Cardiac fibroblast (primary cell): ENCODE measurements around the gene POLR1H.

Source experiments
- DNase-seq, 2 donors: peaks; one replicate each; pipeline versions ENCODE4 v3.0.0 to v3.0.0-alpha.2; 2010; ENCODE audit warnings: low read depth in 2 of 2
- H3K4me3 ChIP-seq, 2 donors: replicated peaks in 1 of 2; 1 replicate in 1 of 2; 2 replicates in 1 of 2; pipeline ENCODE4 v1.5.1; 2011; ENCODE audit warnings: low read depth in 2 of 2, low read length in 2 of 2, mild to moderate bottlenecking in 2 of 2, moderate library complexity in 1 of 2
- TF ChIP-seq, protein P1 (sequence below): IDR thresholded peaks from one replicate; pipeline ENCODE4 v1.5.1; 2011; ENCODE audit warnings: low read depth, mild to moderate bottlenecking, low read length, inconsistent platforms

POLR1H gene

DNA sequence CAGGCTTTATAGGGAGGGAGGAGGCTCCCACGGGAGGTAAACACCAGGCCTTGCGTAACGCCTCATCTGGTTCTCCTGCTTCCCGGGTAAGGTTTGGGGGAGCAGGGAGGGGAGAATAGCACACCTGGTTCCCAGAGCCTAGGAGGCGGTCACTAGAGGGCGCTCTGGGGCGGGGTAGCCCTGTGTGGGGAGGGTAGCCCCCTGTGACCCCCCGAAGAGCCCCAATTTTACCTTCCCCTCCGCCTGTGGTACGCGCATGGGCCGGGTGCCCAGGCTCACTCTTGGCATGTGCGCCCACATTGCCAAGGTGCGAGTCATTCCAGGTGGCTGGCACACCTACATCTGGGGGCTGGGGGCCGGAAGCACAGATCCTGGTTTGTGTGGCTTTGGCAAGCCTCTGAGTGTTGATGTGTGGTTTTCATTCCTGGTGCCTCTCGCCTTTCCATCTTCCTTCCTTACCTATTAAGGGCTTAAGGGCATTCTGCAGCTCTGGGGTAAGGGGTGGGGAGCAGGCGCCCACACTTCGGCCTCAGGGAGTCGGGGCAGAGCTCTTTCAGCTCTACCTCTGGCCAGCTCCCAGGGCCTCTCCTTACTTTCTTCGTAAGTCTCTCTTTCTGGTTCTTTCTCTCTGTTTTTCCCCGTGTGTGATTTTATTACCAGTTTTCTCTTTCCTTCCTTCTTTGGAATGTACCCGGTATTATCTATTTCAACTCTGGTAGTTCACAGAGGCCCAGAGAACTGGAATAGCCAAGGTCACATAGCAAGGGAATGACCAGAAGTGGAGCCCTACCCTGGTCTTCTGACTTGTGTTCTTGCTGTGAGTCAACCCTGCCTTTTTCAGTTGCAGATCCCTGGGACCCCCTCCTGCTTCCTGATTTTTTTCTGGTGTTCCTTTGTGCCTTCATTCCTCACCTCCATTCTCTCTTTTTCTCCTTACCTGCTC lies 15.0 kb downstream of the POLR1H start:
- DNase-seq: no peak
- H3K4me3 ChIP-seq: no peak overlapping the region
- TF ChIP-seq, protein P1, sequence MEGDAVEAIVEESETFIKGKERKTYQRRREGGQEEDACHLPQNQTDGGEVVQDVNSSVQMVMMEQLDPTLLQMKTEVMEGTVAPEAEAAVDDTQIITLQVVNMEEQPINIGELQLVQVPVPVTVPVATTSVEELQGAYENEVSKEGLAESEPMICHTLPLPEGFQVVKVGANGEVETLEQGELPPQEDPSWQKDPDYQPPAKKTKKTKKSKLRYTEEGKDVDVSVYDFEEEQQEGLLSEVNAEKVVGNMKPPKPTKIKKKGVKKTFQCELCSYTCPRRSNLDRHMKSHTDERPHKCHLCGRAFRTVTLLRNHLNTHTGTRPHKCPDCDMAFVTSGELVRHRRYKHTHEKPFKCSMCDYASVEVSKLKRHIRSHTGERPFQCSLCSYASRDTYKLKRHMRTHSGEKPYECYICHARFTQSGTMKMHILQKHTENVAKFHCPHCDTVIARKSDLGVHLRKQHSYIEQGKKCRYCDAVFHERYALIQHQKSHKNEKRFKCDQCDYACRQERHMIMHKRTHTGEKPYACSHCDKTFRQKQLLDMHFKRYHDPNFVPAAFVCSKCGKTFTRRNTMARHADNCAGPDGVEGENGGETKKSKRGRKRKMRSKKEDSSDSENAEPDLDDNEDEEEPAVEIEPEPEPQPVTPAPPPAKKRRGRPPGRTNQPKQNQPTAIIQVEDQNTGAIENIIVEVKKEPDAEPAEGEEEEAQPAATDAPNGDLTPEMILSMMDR: peak; percentile 42

DNA sequence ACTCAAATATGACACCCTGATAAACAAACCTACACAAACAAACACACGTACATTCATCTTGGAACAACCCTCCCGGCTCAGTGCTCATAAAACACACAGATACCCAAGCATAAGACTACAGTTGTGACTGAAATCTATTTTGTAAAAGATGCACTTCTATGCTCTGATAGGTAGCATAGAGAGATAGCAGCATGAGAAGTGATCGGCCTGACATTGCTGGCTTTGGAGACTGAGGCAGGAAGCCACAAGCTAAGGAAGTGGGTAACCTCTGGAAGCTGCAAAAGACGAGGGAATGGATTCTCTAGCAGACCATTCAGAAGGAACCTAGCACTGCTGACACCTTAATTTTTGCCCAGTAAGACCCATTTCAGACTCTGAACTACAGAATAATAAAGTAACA lies 16.2 kb downstream of the POLR1H start:
- no peak overlapping the region for H3K4me3 ChIP-seq
- TF ChIP-seq, protein P1: no peak
- DNase-seq: no peak

DNA sequence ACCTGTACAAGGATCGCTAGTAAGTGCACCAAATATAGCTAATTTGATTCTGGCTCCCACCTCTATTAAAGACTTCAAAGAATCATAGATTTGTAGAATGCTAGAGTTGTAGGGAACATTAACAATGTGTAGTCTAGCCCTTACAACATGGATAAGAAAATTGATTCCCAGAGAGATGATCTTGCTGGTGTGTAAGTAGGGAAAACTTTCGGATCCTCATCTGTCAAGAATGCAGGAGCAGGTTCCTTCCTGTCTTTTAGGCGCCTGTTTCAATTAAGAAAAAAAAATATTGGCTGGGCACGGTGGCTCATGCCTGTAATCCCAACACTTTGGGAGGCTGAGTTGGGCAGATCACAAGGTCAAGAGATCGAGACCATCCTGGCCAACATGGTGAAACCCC lies 26.8 kb downstream of the POLR1H start:
- DNase-seq: no peak
- TF ChIP-seq, protein P1: no peak

DNA sequence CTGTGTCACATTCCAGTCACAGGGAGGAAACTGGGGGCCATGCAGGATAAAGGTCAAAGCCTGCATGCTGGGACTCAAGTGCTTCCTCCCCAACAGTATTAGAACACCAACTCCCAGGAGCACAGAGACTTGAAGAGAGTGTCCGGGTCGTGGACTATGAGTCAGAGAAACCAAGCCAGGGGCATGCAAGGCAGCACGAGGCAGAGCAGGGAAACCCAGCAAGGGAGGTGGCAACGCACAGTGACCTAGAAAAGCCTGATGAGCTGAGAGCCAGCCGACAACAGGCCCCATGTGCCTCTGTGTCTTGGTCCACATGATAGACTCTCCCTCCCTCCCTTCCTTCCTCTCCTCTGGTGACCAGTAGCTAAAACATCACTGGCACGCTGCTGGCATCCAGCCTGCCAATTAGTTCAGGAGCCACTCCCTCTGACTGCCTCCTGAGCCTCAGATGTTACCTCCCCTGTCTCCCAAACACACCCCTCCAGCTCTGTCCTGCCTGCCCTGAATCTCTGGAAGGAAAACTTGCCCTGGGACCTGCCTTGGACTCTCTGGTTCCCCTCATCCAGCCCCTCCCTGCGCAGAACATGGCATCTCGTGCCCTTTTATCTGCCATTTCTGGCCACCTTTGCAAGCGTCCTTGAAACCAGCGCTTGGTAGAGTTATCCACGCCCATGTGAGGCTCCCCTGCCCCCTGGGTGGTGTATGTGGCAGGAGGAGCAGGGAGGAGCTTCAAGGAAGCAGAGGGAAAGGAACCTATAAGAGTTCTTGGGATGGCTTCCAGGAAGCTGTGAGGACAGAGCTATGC lies 30.7 kb downstream of the POLR1H start:
- no peak overlapping the region for H3K4me3 ChIP-seq
- TF ChIP-seq, protein P1: no peak
- DNase-seq: peak; percentile 67 to 75

More for the DNA sequence above, 26.8 kb downstream of the POLR1H start:
- no peak overlapping the region for H3K4me3 ChIP-seq

DNA sequence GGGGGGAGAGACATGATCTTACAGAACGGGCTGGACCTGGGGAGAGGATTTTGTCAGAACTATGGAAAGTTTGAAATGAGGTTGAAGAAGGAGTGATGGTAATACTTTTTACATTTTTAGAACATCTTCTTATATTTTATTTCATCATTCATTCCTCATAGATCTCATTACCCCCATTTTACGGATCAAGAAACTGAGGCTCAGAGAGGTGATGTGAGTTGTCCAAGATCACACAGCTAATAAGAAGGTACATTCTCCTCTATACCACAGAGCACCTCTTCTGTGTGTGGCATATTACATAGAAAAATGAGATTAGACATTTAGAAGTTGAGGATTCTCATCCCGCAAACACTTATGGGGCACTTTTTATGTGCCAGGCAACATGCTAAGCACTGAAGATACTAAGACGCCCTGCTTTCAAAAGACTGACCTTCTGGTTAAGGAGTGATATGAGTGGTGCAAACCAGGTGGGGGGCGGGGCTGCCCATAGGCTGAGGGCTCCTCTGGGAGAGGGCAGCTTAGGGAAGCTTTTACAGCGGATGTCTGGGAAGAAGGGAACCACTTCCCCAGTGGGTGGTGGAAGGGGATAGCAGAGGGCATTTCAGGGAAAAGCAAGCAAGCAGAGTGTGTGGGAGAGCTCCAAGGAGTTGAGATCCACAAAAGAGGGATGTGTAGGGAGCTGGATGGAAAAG lies 31.9 kb downstream of the POLR1H start:
- H3K4me3 ChIP-seq: no peak overlapping the region
- DNase-seq: no peak
- TF ChIP-seq, protein P1: no peak

DNA sequence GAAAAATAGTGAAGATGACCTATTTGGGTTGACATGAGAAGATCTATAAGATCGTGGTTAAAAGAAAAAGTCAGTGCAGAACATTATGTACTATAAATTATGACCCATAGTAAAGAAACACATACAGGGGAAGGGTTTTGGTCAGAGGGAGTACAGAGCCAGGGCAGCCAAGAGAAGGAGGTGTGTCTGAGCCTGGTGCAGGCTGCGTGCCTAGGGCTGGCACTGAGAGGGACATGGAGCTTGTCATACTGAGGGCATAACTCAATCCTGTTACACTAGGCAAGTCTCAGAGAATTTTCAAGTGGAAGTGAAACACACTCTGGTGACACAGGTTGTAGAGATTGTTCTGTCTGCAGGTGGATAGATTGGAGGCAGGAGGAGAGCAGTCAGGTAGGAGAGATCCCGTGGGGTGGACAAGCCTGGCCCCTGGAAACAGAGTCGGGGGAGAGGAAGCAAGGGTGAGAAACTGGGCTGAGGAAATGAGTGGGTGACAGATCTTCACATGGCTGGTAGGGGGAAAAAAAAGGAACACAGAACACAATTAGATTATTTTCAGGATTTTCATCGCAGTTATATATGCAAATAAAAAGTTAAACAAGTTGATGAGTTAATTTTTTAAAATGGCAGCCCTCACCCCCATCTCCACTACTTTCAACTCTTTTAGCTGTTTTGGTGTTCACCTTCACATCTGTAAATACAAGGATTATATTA lies 33.0 kb downstream of the POLR1H start:
- TF ChIP-seq, protein P1: no peak
- no peak overlapping the region for H3K4me3 ChIP-seq
- DNase-seq: no peak
